ENCODE measurements around the gene CRIP2. TPM values are rescaled to one million over a fixed set of nuclear protein-coding genes. Genes with fewer than 3 reads are reported as not detected.

CRIP2 gene
- total and polyA plus RNA-seq, 2 of the 13 experiments (the other 11 are each of a cell fraction or from before 2014, with no cell fraction given) = 31.6 to 37.9 TPM

- TF ChIP-seq ZNF570 (CRISPR knock-in tag; IDR thresholded peaks at IDR 0.05; ENCODE audit: borderline replicate concordance) = no peak
- no peak for TF ChIP-seq ZNF549 (CRISPR knock-in tag; IDR thresholded peaks at IDR 0.05)
- TF ChIP-seq AGO2 (optimal IDR thresholded peaks at IDR 0.05; ENCODE audit: low read depth, low read length) = peak; percentile 10
- no peak for TF ChIP-seq SP140L (CRISPR knock-in tag; IDR thresholded peaks at IDR 0.05; ENCODE audit: borderline replicate concordance)
- TF ChIP-seq HNRNPL (IDR thresholded peaks at IDR 0.05; ENCODE audit: low read depth, low read length) = 0 out of 2 replicates have a peak, but pooled peaks have one; percentile 34
- TF ChIP-seq ZFP82 (CRISPR knock-in tag; IDR thresholded peaks at IDR 0.05; ENCODE audit: borderline replicate concordance) = no peak
- no peak for TF ChIP-seq ZNF253 (CRISPR knock-in tag; IDR thresholded peaks at IDR 0.05; ENCODE audit: borderline replicate concordance)
- TF ChIP-seq SALL2 (CRISPR knock-in tag; IDR thresholded peaks at IDR 0.05) = no peak
- 0 out of 2 replicates have a peak, but pooled peaks have one; percentile 10 for TF ChIP-seq ZNF687 (CRISPR knock-in tag; IDR thresholded peaks at IDR 0.05)
- TF ChIP-seq TCF12 (IDR thresholded peaks at IDR 0.05) = no peak
- TF ChIP-seq TCF12 (CRISPR knock-in tag; IDR thresholded peaks at IDR 0.05) = no peak
- TF ChIP-seq DMAP1 (CRISPR knock-in tag; IDR thresholded peaks at IDR 0.05) = no peak
- TF ChIP-seq CTCF (CRISPR knock-in tag; IDR thresholded peaks at IDR 0.05) = peak; percentile 19; the same call in 1 of the 2 replicates
- TF ChIP-seq FOXO1 (CRISPR knock-in tag; IDR thresholded peaks at IDR 0.05) = no peak
- no peak overlapping the region for H3K27ac ChIP-seq (ENCODE audit: extremely low read length, insufficient read depth, low read length)
- WGBS (ENCODE audit: low lambda C conversion rate) = 41% methylated on average over 5 of the region's 12 CpGs
- ChIA-PET CTCF (ENCODE audit: low intra/inter-chr PET ratio, low total read pairs) (no interaction called here), POLR2A (no interaction called here)
- in situ Hi-C loops (cut with HindIII; ENCODE audit: extremely low pct_ligation_motif_present, low pct_unique_long_range_greater_than_20kb) (no loop called here), intact Hi-C loops (cut with micrococcal nuclease; ENCODE audit: unreplicated experiment) (no loop called here)
- peak; percentile 4; the same call in 2 of the 3 replicates for ATAC-seq
- BruUV-seq (replicated peaks) = no TSS peak
- no peak overlapping the region for H3K4me3 ChIP-seq (replicated peaks in 1 of 3; ENCODE audit: insufficient read depth in 1 of 3, low read depth in 2 of 3, low read length in 3 of 3)
- no peak overlapping the region for H2AFZ ChIP-seq (ENCODE audit: low read length)
- H4K20me1 ChIP-seq (ENCODE audit: insufficient read depth, low read length) = 0 out of 2 replicates have a peak, but pooled peaks cover 2% of the 10 kb centered on the region
- no peaks in the 10 kb centered on the region for H3K9me3 ChIP-seq (ENCODE audit: low read length)
- peaks cover 0 to 2% of the 10 kb centered on the region in 2 experiments; a peak in 1 of 5 replicates for H3K36me3 ChIP-seq (replicated peaks in 1 of 2; ENCODE audit: control insufficient read depth in 1 of 2, insufficient read depth in 2 of 2, low read length in 2 of 2)
- no peak for DNase-seq (ENCODE audit: low spot score)
- H3K4me2 ChIP-seq (ENCODE audit: low read depth, low read length) = no peak overlapping the region
- no peak for FAIRE-seq
- H3K4me1 ChIP-seq (ENCODE audit: insufficient read depth, low read length) = peaks cover 33% of the 10 kb centered on the region
- H3K79me2 ChIP-seq (ENCODE audit: insufficient read depth, low read length) = no peaks in the 10 kb centered on the region
- no peak overlapping the region for H3K9ac ChIP-seq (ENCODE audit: insufficient read depth, low read depth, low read length)
- H3K27me3 ChIP-seq (ENCODE audit: control insufficient read depth in 1 of 2, insufficient read depth in 2 of 2, low read length in 2 of 2) = peaks cover 0 to 4% of the 10 kb centered on the region in 2 experiments; a peak in 2 of 5 replicates
Measured at GRCh38 chr14:105472486-105472991, 2.1 kb upstream of the CRIP2 start.

Data from HepG2 (cell line).